GM21390 (cell line): ENCODE results near the gene SLC35B3.
"Not testable (repeated sequence)": the region's sequence is repeated elsewhere in the genome, so short reads cannot be mapped to it uniquely, and the experiment has no call there.

Experiments
- ATAC-seq: cut with Tn5 transposase; IDR thresholded peaks from one replicate; pipeline ENCODE4 v1.9.1; 2021; ENCODE audit not compliant: unreplicated experiment

SLC35B3 gene

GRCh38 chr6:8435093-8435844 is at the start of gene SLC35B3:
Gene SLC35B3, minus strand, starts transcription at chr6:8435545.
- ATAC-seq: peak; percentile 96

- peak; percentile 55 for ATAC-seq
These were observed 48.3 kb upstream of the SLC35B3 start for GRCh38 chr6:8483650-8484049.

- peak; percentile 90 for ATAC-seq
These were observed 46.4 kb upstream of the SLC35B3 start for GRCh38 chr6:8481727-8482126.

- no peak for ATAC-seq
These were observed 43.1 kb upstream of the SLC35B3 start for GRCh38 chr6:8478418-8478817.

GRCh38 chr6:8476656-8477055 is 41.3 kb upstream of the SLC35B3 start:
- no peak for ATAC-seq

GRCh38 chr6:8468552-8469356 is 33.4 kb upstream of the SLC35B3 start:
- ATAC-seq: no peak

- no peak for ATAC-seq
These were observed 27.3 kb upstream of the SLC35B3 start for GRCh38 chr6:8462694-8463093.

- ATAC-seq: no peak
These were observed 26.8 kb upstream of the SLC35B3 start for GRCh38 chr6:8462169-8462568.

- no peak for ATAC-seq
These were observed 11.0 kb upstream of the SLC35B3 start for GRCh38 chr6:8446391-8446790.

GRCh38 chr6:8445930-8446329 is 10.6 kb upstream of the SLC35B3 start:
- not testable (repeated sequence) for ATAC-seq

- ATAC-seq: no peak
These were observed 6.8 kb upstream of the SLC35B3 start for GRCh38 chr6:8442150-8442549.

- no peak for ATAC-seq
These were observed 6.1 kb upstream of the SLC35B3 start for GRCh38 chr6:8441452-8441851.

- ATAC-seq: no peak
These were observed 4.4 kb upstream of the SLC35B3 start for GRCh38 chr6:8439601-8440268.

- ATAC-seq: no peak
These were observed 2.5 kb upstream of the SLC35B3 start for GRCh38 chr6:8437813-8438212.

- ATAC-seq: no peak
These were observed 1.6 kb upstream of the SLC35B3 start for GRCh38 chr6:8436966-8437365.

- ATAC-seq: no peak
These were observed 462 bp upstream of the SLC35B3 start for GRCh38 chr6:8435845-8436168.

- peak; percentile 8 for ATAC-seq
These were observed 635 bp downstream of the SLC35B3 start for GRCh38 chr6:8434727-8435092.

GRCh38 chr6:8432614-8433013 is 2.7 kb downstream of the SLC35B3 start:
- ATAC-seq: no peak

GRCh38 chr6:8429821-8430220 is 5.5 kb downstream of the SLC35B3 start:
- no peak for ATAC-seq

- ATAC-seq: not testable (repeated sequence)
These were observed 8.8 kb downstream of the SLC35B3 start for GRCh38 chr6:8426544-8426943.

GRCh38 chr6:8420031-8420588 is 15.2 kb downstream of the SLC35B3 start:
- no peak for ATAC-seq

GRCh38 chr6:8415913-8416312 is 19.4 kb downstream of the SLC35B3 start:
- ATAC-seq: no peak
